ENCODE measurements around the gene PLXNB3. TPM values are rescaled to one million over a fixed set of nuclear protein-coding genes. Genes with fewer than 3 reads are reported as not detected.

PLXNB3 gene
- total RNA-seq, 1 donor from 2014 or later, result 3.3 TPM

GRCh38 chrX:153731117-153731844 is 32.8 kb upstream of the PLXNB3 start:
- Histone ChIP-seq H3K27ac (no peak overlapping the region), H3K4me1 (peaks cover 18% of the 10 kb centered on the region), H3K27me3 (no peaks in the 10 kb centered on the region), H3K36me3 (no peaks in the 10 kb centered on the region), H3K4me3 (no peak overlapping the region), H3K9me3 (no peaks in the 10 kb centered on the region)
- DNase-seq, result no peak
- ATAC-seq, result no peak
- intact Hi-C loops (cut with DNase I), result no loop called here
- TF ChIP-seq CTCF (IDR thresholded peaks at IDR 0.05), result no peak

DNA sequence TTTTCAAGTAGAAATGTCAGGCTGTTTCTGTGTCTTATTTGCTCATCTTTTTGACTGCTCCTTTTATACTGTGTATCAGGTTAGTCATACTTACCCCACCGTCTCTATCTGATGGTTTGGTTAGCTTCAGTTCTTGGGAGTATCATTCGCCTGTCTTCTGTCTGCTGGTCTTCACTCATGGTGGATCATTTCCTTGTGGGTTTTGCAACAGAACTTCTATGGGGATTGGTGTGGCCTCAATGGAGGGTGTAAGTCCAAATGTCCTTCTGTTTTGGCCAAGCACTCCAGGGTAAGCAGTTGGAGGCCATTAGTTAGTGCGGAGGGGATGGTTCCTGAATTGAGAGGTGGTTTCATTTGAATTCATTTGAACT is 32.2 kb upstream of the PLXNB3 start:
- Histone ChIP-seq H3K27ac (no peak overlapping the region), H3K9me3 (no peaks in the 10 kb centered on the region), H3K4me1 (peaks cover 14% of the 10 kb centered on the region), H3K4me3 (no peak overlapping the region), H3K27me3 (no peaks in the 10 kb centered on the region), H3K36me3 (no peaks in the 10 kb centered on the region)
- DNase-seq (no peak), ATAC-seq (no peak)
- intact Hi-C loops (cut with DNase I), result no loop called here
- no peak for TF ChIP-seq CTCF (IDR thresholded peaks at IDR 0.05)

- TF ChIP-seq CTCF (IDR thresholded peaks at IDR 0.05), result no peak
- H3K9me3 ChIP-seq, result no peaks in the 10 kb centered on the region
- H3K36me3 ChIP-seq, result no peaks in the 10 kb centered on the region
- peak; percentile 70 for ATAC-seq
- H3K4me1 ChIP-seq, result peaks cover 8% of the 10 kb centered on the region
- DNase-seq, result no peak
- intact Hi-C loops (cut with DNase I), result no loop called here
- no peaks in the 10 kb centered on the region for H3K27me3 ChIP-seq
- H3K27ac ChIP-seq, result no peak overlapping the region
- H3K4me3 ChIP-seq, result no peak overlapping the region
Observed at GRCh38 chrX:153732401-153732800, 31.6 kb upstream of the PLXNB3 start.

DNA sequence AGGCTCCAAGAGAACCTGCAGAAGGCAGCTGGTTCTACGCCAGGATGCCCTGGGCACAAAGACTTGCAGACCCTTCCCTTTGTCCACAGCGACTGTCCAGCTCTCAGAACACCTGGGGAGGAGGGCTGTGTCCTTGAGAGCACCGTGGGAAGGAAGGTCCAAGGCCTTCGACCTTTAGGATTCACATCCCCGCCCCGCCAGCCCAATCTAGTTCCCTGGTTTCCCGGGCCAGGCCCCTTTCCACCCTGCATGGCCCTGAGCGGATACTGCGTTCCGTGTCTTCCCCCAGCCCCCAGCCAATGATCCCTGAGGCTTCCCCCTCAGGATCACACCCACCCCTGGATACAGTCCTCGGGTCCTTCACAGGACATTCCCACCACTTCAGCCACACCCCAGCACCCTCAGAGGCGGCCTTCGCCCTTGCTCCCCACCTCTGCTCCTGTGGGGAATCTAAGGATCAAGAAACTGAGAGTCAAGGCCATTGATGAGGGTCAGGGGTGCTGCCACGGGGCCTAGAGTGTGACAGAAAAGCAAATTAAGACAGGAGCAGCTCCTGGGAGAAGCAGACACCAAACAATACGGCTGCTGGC is 30.3 kb upstream of the PLXNB3 start:
- DNase-seq (no peak), ATAC-seq (no peak)
- Histone ChIP-seq H3K9me3 (no peaks in the 10 kb centered on the region), H3K27ac (no peak overlapping the region), H3K4me3 (no peak overlapping the region), H3K36me3 (no peaks in the 10 kb centered on the region), H3K4me1 (no peaks in the 10 kb centered on the region), H3K27me3 (no peaks in the 10 kb centered on the region)
- intact Hi-C loops (cut with DNase I), result no loop called here
- TF ChIP-seq CTCF (IDR thresholded peaks at IDR 0.05), result no peak

GRCh38 chrX:153734871-153735270 is 29.2 kb upstream of the PLXNB3 start:
- H3K4me1 ChIP-seq, result no peaks in the 10 kb centered on the region
- no peak for TF ChIP-seq CTCF (IDR thresholded peaks at IDR 0.05)
- no peaks in the 10 kb centered on the region for H3K9me3 ChIP-seq
- no peak overlapping the region for H3K27ac ChIP-seq
- DNase-seq, result no peak
- H3K27me3 ChIP-seq, result no peaks in the 10 kb centered on the region
- intact Hi-C loops (cut with DNase I), result no loop called here
- no peaks in the 10 kb centered on the region for H3K36me3 ChIP-seq
- H3K4me3 ChIP-seq, result no peak overlapping the region
- no peak for ATAC-seq
